ENCODE results near the gene DLG2.
"Not testable (repeated sequence)": the region's sequence is repeated elsewhere in the genome, so short reads cannot be mapped to it uniquely, and the experiment has no call there.

Gene DLG2

DNA sequence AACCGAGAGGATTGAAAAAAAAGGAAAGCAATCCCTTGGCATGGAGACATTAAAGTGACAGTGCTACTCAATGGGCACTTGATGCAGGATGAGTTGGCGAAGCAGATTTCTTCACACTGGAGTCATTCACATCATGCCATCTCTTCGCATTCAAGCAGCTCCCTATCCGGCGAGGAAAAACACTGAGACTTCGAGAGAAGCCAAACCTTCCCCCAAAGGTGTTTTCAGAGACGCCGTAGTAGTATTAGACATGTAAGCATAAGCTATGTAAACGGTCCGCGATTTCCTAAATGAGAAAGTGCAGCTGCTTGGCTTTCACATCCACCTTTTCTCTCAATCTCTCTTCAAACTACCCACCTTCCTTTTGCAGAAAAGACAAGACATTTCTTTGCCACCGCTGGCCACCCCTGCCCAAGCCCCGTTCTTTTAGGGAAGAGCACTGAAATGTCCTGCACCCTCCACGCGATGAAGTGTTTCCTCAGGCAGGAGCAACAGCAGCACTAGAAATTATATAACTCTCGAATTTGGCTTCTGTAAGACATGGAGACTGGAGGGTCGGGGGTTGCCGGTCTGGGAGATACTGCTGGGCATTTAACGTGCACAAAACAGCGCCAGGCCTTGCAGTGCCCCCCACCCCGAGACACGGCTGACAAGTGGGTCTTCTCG lies at the start of gene DLG2:
Gene DLG2 (minus strand): TSS at position 13 of the 666 bp plus-strand sequence.
- TF ChIP-seq, protein P1, sequence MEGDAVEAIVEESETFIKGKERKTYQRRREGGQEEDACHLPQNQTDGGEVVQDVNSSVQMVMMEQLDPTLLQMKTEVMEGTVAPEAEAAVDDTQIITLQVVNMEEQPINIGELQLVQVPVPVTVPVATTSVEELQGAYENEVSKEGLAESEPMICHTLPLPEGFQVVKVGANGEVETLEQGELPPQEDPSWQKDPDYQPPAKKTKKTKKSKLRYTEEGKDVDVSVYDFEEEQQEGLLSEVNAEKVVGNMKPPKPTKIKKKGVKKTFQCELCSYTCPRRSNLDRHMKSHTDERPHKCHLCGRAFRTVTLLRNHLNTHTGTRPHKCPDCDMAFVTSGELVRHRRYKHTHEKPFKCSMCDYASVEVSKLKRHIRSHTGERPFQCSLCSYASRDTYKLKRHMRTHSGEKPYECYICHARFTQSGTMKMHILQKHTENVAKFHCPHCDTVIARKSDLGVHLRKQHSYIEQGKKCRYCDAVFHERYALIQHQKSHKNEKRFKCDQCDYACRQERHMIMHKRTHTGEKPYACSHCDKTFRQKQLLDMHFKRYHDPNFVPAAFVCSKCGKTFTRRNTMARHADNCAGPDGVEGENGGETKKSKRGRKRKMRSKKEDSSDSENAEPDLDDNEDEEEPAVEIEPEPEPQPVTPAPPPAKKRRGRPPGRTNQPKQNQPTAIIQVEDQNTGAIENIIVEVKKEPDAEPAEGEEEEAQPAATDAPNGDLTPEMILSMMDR (IDR thresholded peaks at IDR 0.05) = no peak
- Histone ChIP-seq H3K27ac (peak within 1 kb of the TSS; percentile 86), H3K9me3 (no peaks in the 10 kb centered on the region), H3K36me3 (no peaks in the 10 kb centered on the region), H3K4me1 (ENCODE audit: control insufficient read depth in 1 of 2, insufficient read depth in 1 of 2, low read depth in 1 of 2, low read length in 1 of 2) (peaks cover 17 to 20% of the 10 kb centered on the region in 2 experiments), H3K27me3 (peaks cover 19% of the 10 kb centered on the region), H3K4me3 (ENCODE audit: low read depth in 1 of 2, low read length in 1 of 2) (peak within 1 kb of the TSS; percentile 85 to 86)

- no peaks in the 10 kb centered on the region for H3K27me3 ChIP-seq
- no peak overlapping the region for H3K4me3 ChIP-seq (ENCODE audit: low read depth in 1 of 2, low read length in 1 of 2)
- H3K27ac ChIP-seq = no peak overlapping the region
- TF ChIP-seq, protein P1 (IDR thresholded peaks at IDR 0.05) = no peak
- H3K36me3 ChIP-seq = no peaks in the 10 kb centered on the region
- H3K4me1 ChIP-seq (ENCODE audit: control insufficient read depth in 1 of 2, insufficient read depth in 1 of 2, low read depth in 1 of 2, low read length in 1 of 2) = no peaks in the 10 kb centered on the region
- H3K9me3 ChIP-seq = no peaks in the 10 kb centered on the region
These were observed 46.2 kb upstream of the DLG2 start for GRCh38 chr11:85673393-85673792.

- Histone ChIP-seq H3K9me3 (no peaks in the 10 kb centered on the region), H3K36me3 (no peaks in the 10 kb centered on the region), H3K4me3 (ENCODE audit: low read depth in 1 of 2, low read length in 1 of 2) (no peak overlapping the region), H3K27ac (no peak overlapping the region), H3K4me1 (ENCODE audit: control insufficient read depth in 1 of 2, insufficient read depth in 1 of 2, low read depth in 1 of 2, low read length in 1 of 2) (no peaks in the 10 kb centered on the region), H3K27me3 (no peaks in the 10 kb centered on the region)
- TF ChIP-seq, protein P1 (IDR thresholded peaks at IDR 0.05) = no peak
These were observed 45.2 kb upstream of the DLG2 start for GRCh38 chr11:85672105-85672902.

DNA sequence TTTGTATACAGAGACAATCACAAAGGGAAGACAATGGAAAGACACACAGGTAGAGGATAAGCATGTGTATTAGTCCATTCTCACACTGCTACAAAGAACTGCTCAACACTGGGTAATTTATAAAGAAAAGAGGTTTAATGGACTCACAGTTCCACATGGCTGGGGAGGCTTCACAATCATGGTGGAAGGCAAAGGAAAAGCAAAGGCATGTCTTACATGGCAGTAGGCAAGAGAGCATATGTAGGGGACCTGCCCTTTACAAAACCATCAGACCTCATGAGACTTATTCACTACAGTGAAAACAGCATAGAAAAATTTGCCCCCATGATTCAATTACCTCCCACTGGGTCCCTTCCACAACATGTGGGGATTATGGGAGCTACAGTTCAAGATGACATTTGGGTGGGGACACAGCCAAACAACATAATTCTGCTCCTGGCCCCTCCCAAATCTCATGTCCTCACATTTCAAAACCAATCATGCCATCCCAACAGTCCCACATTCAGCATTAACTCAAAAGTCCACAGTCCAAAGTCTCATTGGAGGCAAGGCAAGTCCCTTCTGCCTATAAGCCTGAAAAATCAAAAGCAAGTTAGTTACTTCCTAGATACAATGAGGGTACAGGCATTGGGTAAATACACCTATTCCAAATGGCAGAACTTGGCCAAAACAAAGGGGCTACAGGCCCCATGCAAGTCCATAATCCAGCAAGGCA lies 44.0 kb upstream of the DLG2 start:
- H3K27me3 ChIP-seq = not testable (repeated sequence)

GRCh38 chr11:85668157-85668556 lies 41.0 kb upstream of the DLG2 start:
- Histone ChIP-seq H3K4me3 (ENCODE audit: low read depth in 1 of 2, low read length in 1 of 2) (no peak overlapping the region), H3K4me1 (ENCODE audit: control insufficient read depth in 1 of 2, insufficient read depth in 1 of 2, low read depth in 1 of 2, low read length in 1 of 2) (peaks cover 9 to 15% of the 10 kb centered on the region in 2 experiments), H3K9me3 (no peaks in the 10 kb centered on the region), H3K27me3 (no peaks in the 10 kb centered on the region), H3K36me3 (no peaks in the 10 kb centered on the region), H3K27ac (no peak overlapping the region)
- TF ChIP-seq, protein P1 (IDR thresholded peaks at IDR 0.05) = no peak

More for the DNA sequence above, 44.0 kb upstream of the DLG2 start:
- H3K36me3 ChIP-seq; H3K4me1 ChIP-seq (ENCODE audit: control insufficient read depth in 1 of 2, insufficient read depth in 1 of 2, low read depth in 1 of 2, low read length in 1 of 2); H3K9me3 ChIP-seq; H3K27ac ChIP-seq; H3K4me3 ChIP-seq (ENCODE audit: low read depth in 1 of 2, low read length in 1 of 2): not testable (repeated sequence)

All from neutrophil (primary cell).